GM23338 (cell line): Measurements from ENCODE around the gene STAT5B. TPM values are rescaled to one million over a fixed set of nuclear protein-coding genes. Genes with fewer than 3 reads are reported as not detected.

ENCODE experiments used
- ATAC-seq: fragments of 200-7000 bp; cut with Tn5 transposase; 3 replicates; pipeline ENCODE4 v1.9.1; 2020
- DNase-seq: peaks from one replicate; pipeline ENCODE4 v3.0.0-alpha.2; 2015; ENCODE audit warnings: low spot score
- H2AFZ ChIP-seq: fragments of 200-600 bp; sonication (generic); 2 replicates; pipeline ENCODE4 v1.8.0; 2016; ENCODE audit warnings: antibody characterized with exemption, mild to moderate bottlenecking, moderate library complexity
- H3F3A ChIP-seq: fragments of 200-600 bp; sonication (generic); replicated peaks from 2 replicates; pipeline ENCODE4 v1.8.0; 2017; ENCODE audit warnings: antibody characterized with exemption, mixed run types, low read depth
- H3K27ac ChIP-seq: fragments of 200-600 bp; sonication (generic); 2 replicates; pipeline ENCODE4 v1.6.1; 2016; ENCODE audit warnings: low read depth
- H3K27me3 ChIP-seq: fragments of 200-600 bp; sonication (generic); 2 replicates; pipeline ENCODE4 v1.8.0; 2016; ENCODE audit warnings: mild to moderate bottlenecking, mixed run types, moderate library complexity; ENCODE audit not compliant: insufficient read depth
- H3K36me3 ChIP-seq: fragments of 200-600 bp; sonication (generic); 2 replicates; pipeline ENCODE4 v1.8.0; 2016; ENCODE audit warnings: mild to moderate bottlenecking; ENCODE audit not compliant: insufficient read depth
- H3K4me1 ChIP-seq: fragments of 200-600 bp; sonication (generic); 2 replicates; pipeline ENCODE4 v1.8.0; 2016; ENCODE audit warnings: mild to moderate bottlenecking, moderate library complexity; ENCODE audit not compliant: insufficient read depth
- H3K4me2 ChIP-seq: fragments of 200-600 bp; sonication (generic); 2 replicates; pipeline ENCODE4 v1.7.1; 2017; ENCODE audit warnings: mixed run types
- H3K4me3 ChIP-seq: fragments of 200-600 bp; sonication (generic); 2 replicates; pipeline ENCODE4 v1.6.1; 2016; ENCODE audit warnings: mixed run types
- H3K79me2 ChIP-seq: fragments of 200-600 bp; sonication (generic); replicated peaks from 2 replicates; pipeline ENCODE4 v1.8.0; 2017; ENCODE audit warnings: mild to moderate bottlenecking; ENCODE audit not compliant: insufficient read depth
- H3K9me2 ChIP-seq: fragments of 200-600 bp; sonication (generic); 2 replicates; pipeline ENCODE4 v1.8.0; 2017; ENCODE audit not compliant: insufficient read depth
- H4K20me1 ChIP-seq: fragments of 200-600 bp; sonication (generic); replicated peaks from 2 replicates; pipeline ENCODE4 v1.8.0; 2017; ENCODE audit warnings: mild to moderate bottlenecking; ENCODE audit not compliant: insufficient read depth
- H3K27ac Mint-ChIP-seq: 2 replicates; pipeline ENCODE4 v1.8.0; 2020; ENCODE audit warnings: inconsistent platforms, mild to moderate bottlenecking, moderate library complexity, mixed read lengths
- H3K27me3 Mint-ChIP-seq: 3 replicates; pipeline ENCODE4 v1.8.0; 2022; ENCODE audit warnings: low read depth, mild to moderate bottlenecking, moderate library complexity, mixed read lengths, inconsistent platforms; ENCODE audit not compliant: insufficient read depth, poor library complexity
- H3K36me3 Mint-ChIP-seq: 3 replicates; pipeline ENCODE4 v1.8.0; 2021; ENCODE audit warnings: low read depth, mild to moderate bottlenecking, inconsistent platforms, moderate library complexity, mixed read lengths
- H3K4me1 Mint-ChIP-seq: 3 replicates; pipeline ENCODE4 v1.8.0; 2020; ENCODE audit warnings: mild to moderate bottlenecking, inconsistent platforms, mixed read lengths
- H3K4me3 Mint-ChIP-seq: 3 replicates; pipeline ENCODE4 v1.8.0; 2021; ENCODE audit warnings: moderate library complexity, mild to moderate bottlenecking, inconsistent platforms, mixed read lengths
- H3K9me3 Mint-ChIP-seq: 3 replicates; pipeline ENCODE4 v1.8.0; 2020; ENCODE audit warnings: moderate library complexity, mild to moderate bottlenecking, inconsistent platforms, mixed read lengths
- CREB1 ChIP-seq: fragments of 250-450 bp; sonication (Bioruptor Pico); IDR thresholded peaks from 2 replicates; pipeline ENCODE4 v1.5.0; 2020; ENCODE audit warnings: low read depth, mild to moderate bottlenecking, moderate library complexity
- EZH2 ChIP-seq: fragments of 200-600 bp; sonication (generic); IDR thresholded peaks from one replicate; pipeline ENCODE4 v1.8.0; 2017; ENCODE audit warnings: antibody characterized with exemption, mild to moderate bottlenecking, low read depth; ENCODE audit not compliant: unreplicated experiment
- NANOG ChIP-seq: IDR thresholded peaks from 2 replicates; pipeline ENCODE4 v1.6.1; 2016; ENCODE audit warnings: antibody characterized with exemption, borderline replicate concordance
- POLR2AphosphoS5 ChIP-seq: IDR thresholded peaks from 2 replicates; pipeline ENCODE4 v1.6.1; 2016; ENCODE audit warnings: antibody characterized with exemption, low read depth
- polyA plus RNA-seq: library from polyadenylated mRNA; unstranded; fragments of >200 nt; fragmentation: Nextera tagmentation; extraction: Ambion mirVana; gene quantifications from 2 replicates; pipeline ENCODE4 v1.2.1, GENCODE V29; 2016
- total RNA-seq: library from RNA; depleted of rRNA; stranded (reverse); fragments of >200 nt; shearing (Covaris generic); gene quantifications from 2 replicates; pipeline ENCODE4 v1.2.3, GENCODE V29; 2014
- TF ChIP-seq, protein P1 (sequence below), 2 experiments: fragments of 200-600 bp in 1 of 2; sonication (generic) in 1 of 2; conservative IDR thresholded peaks; 2 replicates each; pipeline versions ENCODE4 v1.5.1 to v1.6.1; 2016 to 2017; ENCODE audit warnings: antibody characterized with exemption in 2 of 2, low read depth in 2 of 2, mild to moderate bottlenecking in 2 of 2, moderate library complexity in 1 of 2
- TF ChIP-seq, protein P2 (sequence below): IDR thresholded peaks from one replicate; pipeline ENCODE4 v1.6.1; 2018; ENCODE audit warnings: antibody characterized with exemption; ENCODE audit not compliant: unreplicated experiment
- TF ChIP-seq, protein P3 (sequence below): fragments of 250-450 bp; sonication (Bioruptor Pico); IDR thresholded peaks from 2 replicates; pipeline ENCODE4 v1.5.0; 2020; ENCODE audit warnings: mild to moderate bottlenecking, moderate library complexity

Gene STAT5B
- total and polyA plus RNA-seq, 2 experiments from 2014 or later = 13.9 to 60.5 TPM

DNA sequence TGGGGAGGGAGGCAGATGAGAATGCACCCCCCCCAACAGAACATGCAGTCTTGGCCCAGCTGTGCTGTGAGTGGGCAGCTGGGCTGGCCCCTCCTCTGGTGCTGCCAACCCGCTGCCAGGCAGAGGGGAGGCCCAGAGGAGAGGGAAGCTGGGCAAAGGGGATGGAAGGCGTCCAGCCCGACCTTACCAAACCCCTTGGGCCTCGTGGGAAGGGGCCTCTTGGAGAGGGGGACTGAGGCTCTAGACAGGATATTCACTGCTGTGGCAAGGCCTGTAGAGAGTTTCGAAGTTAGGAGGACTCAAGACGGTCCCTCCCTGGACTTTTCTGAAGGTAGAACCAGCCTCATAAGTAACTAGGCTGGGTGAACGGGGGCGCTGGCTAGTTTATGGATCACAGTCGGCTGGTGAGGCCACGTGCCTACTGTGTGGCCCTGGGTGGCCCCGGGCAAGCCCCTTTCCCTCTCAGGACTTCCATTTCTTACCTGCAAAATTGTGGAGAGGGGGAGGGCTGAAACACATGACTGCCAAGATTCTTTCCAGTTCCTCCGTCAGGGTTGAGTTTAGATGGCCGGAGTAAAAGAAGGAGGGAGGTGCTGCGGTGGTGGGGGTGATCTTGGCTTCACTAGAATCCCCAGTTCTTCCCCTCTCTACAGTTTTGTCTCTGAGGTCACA, 11.2 kb upstream of the STAT5B start (continued):
- TF ChIP-seq, protein P1, sequence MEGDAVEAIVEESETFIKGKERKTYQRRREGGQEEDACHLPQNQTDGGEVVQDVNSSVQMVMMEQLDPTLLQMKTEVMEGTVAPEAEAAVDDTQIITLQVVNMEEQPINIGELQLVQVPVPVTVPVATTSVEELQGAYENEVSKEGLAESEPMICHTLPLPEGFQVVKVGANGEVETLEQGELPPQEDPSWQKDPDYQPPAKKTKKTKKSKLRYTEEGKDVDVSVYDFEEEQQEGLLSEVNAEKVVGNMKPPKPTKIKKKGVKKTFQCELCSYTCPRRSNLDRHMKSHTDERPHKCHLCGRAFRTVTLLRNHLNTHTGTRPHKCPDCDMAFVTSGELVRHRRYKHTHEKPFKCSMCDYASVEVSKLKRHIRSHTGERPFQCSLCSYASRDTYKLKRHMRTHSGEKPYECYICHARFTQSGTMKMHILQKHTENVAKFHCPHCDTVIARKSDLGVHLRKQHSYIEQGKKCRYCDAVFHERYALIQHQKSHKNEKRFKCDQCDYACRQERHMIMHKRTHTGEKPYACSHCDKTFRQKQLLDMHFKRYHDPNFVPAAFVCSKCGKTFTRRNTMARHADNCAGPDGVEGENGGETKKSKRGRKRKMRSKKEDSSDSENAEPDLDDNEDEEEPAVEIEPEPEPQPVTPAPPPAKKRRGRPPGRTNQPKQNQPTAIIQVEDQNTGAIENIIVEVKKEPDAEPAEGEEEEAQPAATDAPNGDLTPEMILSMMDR (conservative IDR thresholded peaks at IDR 0.05; ENCODE audit: low read depth in 2 of 2) = no peak
- TF ChIP-seq, protein P2, sequence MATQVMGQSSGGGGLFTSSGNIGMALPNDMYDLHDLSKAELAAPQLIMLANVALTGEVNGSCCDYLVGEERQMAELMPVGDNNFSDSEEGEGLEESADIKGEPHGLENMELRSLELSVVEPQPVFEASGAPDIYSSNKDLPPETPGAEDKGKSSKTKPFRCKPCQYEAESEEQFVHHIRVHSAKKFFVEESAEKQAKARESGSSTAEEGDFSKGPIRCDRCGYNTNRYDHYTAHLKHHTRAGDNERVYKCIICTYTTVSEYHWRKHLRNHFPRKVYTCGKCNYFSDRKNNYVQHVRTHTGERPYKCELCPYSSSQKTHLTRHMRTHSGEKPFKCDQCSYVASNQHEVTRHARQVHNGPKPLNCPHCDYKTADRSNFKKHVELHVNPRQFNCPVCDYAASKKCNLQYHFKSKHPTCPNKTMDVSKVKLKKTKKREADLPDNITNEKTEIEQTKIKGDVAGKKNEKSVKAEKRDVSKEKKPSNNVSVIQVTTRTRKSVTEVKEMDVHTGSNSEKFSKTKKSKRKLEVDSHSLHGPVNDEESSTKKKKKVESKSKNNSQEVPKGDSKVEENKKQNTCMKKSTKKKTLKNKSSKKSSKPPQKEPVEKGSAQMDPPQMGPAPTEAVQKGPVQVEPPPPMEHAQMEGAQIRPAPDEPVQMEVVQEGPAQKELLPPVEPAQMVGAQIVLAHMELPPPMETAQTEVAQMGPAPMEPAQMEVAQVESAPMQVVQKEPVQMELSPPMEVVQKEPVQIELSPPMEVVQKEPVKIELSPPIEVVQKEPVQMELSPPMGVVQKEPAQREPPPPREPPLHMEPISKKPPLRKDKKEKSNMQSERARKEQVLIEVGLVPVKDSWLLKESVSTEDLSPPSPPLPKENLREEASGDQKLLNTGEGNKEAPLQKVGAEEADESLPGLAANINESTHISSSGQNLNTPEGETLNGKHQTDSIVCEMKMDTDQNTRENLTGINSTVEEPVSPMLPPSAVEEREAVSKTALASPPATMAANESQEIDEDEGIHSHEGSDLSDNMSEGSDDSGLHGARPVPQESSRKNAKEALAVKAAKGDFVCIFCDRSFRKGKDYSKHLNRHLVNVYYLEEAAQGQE = no peak
- no peak for TF ChIP-seq NANOG
- no peak for TF ChIP-seq POLR2AphosphoS5
- TF ChIP-seq CREB1 (CRISPR knock-in tag) = no peak

DNA sequence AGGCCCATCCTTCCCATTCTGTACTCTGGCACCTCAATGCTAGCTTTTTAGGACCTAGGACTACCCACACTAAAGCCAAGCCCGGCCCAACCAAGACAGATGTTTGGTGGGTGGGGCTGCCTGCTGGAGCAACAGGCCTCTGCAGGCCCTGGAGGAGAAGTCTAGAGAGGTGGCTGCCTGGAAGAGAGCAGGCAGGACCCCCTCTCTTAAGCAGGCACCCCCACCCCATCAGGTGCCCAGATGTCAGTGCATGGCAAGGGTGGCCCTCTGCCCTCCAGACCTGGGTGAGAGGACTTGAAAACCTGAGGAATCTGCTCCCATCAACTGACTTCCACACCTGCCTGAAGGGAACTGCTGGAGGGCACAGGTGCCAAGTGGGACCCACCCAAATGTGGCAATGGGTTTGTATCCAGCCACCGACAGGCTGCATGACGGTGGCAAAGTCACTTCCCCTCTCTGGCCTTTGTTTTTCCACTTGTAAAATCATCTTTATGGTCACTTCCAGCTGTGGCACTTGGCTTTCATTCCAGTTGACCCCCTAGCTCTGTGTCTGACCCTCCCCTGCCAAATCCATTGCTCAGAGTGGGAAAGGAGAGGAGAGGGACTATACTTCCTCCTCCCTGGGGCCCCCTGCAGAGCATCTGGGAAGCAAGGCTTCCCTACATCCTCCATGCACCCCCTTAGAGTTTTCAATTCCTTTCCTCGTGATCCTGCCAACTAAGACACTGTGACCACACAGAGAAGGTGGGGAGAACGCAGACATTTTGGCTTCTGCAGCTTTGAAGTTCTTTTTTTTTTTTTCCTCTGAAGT, 10.4 kb upstream of the STAT5B start:
- no peaks in the 10 kb centered on the region for H4K20me1 ChIP-seq
- Mint-ChIP-seq H3K27me3 (peaks cover 36% of the 10 kb centered on the region), H3K36me3 (no peaks in the 10 kb centered on the region), H3K4me3 (peak overlapping the region; percentile 71; the same call in 2 of the 3 replicates), H3K27ac (no peak overlapping the region), H3K4me1 (peaks cover 26% of the 10 kb centered on the region), H3K9me3 (no peaks in the 10 kb centered on the region)
- H3K4me2 ChIP-seq = peak overlapping the region; percentile 85
- no peak for ATAC-seq
- DNase-seq = no peak
- H3K27me3 ChIP-seq = peaks cover 42% of the 10 kb centered on the region
- no peak overlapping the region for H3K4me3 ChIP-seq
- no peaks in the 10 kb centered on the region for H3K9me2 ChIP-seq
- H2AFZ ChIP-seq = peak overlapping the region; percentile 91
- no peaks in the 10 kb centered on the region for H3K79me2 ChIP-seq
- H3F3A ChIP-seq = peaks cover 9% of the 10 kb centered on the region; the same call in 1 of the 2 replicates
- no peaks in the 10 kb centered on the region for H3K36me3 ChIP-seq
- H3K27ac ChIP-seq = no peak overlapping the region
- H3K4me1 ChIP-seq = peaks cover 13% of the 10 kb centered on the region
- TF ChIP-seq, protein P3, sequence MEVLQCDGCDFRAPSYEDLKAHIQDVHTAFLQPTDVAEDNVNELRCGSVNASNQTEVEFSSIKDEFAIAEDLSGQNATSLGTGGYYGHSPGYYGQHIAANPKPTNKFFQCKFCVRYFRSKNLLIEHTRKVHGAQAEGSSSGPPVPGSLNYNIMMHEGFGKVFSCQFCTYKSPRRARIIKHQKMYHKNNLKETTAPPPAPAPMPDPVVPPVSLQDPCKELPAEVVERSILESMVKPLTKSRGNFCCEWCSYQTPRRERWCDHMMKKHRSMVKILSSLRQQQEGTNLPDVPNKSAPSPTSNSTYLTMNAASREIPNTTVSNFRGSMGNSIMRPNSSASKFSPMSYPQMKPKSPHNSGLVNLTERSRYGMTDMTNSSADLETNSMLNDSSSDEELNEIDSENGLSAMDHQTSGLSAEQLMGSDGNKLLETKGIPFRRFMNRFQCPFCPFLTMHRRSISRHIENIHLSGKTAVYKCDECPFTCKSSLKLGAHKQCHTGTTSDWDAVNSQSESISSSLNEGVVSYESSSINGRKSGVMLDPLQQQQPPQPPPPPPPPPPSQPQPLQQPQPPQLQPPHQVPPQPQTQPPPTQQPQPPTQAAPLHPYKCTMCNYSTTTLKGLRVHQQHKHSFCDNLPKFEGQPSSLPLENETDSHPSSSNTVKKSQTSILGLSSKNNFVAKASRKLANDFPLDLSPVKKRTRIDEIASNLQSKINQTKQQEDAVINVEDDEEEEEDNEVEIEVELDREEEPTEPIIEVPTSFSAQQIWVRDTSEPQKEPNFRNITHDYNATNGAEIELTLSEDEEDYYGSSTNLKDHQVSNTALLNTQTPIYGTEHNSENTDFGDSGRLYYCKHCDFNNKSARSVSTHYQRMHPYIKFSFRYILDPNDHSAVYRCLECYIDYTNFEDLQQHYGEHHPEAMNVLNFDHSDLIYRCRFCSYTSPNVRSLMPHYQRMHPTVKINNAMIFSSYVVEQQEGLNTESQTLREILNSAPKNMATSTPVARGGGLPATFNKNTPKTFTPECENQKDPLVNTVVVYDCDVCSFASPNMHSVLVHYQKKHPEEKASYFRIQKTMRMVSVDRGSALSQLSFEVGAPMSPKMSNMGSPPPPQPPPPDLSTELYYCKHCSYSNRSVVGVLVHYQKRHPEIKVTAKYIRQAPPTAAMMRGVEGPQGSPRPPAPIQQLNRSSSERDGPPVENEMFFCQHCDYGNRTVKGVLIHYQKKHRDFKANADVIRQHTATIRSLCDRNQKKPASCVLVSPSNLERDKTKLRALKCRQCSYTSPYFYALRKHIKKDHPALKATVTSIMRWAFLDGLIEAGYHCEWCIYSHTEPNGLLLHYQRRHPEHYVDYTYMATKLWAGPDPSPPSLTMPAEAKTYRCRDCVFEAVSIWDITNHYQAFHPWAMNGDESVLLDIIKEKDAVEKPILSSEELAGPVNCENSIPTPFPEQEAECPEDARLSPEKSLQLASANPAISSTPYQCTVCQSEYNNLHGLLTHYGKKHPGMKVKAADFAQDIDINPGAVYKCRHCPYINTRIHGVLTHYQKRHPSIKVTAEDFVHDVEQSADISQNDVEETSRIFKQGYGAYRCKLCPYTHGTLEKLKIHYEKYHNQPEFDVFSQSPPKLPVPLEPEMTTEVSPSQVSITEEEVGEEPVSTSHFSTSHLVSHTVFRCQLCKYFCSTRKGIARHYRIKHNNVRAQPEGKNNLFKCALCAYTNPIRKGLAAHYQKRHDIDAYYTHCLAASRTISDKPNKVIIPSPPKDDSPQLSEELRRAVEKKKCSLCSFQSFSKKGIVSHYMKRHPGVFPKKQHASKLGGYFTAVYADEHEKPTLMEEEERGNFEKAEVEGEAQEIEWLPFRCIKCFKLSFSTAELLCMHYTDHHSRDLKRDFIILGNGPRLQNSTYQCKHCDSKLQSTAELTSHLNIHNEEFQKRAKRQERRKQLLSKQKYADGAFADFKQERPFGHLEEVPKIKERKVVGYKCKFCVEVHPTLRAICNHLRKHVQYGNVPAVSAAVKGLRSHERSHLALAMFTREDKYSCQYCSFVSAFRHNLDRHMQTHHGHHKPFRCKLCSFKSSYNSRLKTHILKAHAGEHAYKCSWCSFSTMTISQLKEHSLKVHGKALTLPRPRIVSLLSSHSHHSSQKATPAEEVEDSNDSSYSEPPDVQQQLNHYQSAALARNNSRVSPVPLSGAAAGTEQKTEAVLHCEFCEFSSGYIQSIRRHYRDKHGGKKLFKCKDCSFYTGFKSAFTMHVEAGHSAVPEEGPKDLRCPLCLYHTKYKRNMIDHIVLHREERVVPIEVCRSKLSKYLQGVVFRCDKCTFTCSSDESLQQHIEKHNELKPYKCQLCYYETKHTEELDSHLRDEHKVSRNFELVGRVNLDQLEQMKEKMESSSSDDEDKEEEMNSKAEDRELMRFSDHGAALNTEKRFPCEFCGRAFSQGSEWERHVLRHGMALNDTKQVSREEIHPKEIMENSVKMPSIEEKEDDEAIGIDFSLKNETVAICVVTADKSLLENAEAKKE (CRISPR knock-in tag) = no peak
- TF ChIP-seq NANOG = no peak
- TF ChIP-seq EZH2 = no peak
- no peak for TF ChIP-seq POLR2AphosphoS5
